RPMI7951 (cell line): ENCODE results near the gene MYADML2. TPM values are rescaled to one million over a fixed set of nuclear protein-coding genes. Genes with fewer than 3 reads are reported as not detected.
A peak's percentile ranks its signal among the peaks of the same experiment; 100 is the strongest.

Experiments
- DNase-seq: peaks from one replicate; pipeline ENCODE4 v3.0.0-alpha.2; 2012; ENCODE audit warnings: low read depth
- total RNA-seq: library from RNA; depleted of rRNA; stranded (reverse); fragments of >200 nt; shearing (Covaris generic); gene quantifications from 2 replicates; pipeline ENCODE4 v1.2.3, GENCODE V29; 2014

The MYADML2 gene
- total RNA-seq, 1 experiment from 2014 or later, result not detected

DNA sequence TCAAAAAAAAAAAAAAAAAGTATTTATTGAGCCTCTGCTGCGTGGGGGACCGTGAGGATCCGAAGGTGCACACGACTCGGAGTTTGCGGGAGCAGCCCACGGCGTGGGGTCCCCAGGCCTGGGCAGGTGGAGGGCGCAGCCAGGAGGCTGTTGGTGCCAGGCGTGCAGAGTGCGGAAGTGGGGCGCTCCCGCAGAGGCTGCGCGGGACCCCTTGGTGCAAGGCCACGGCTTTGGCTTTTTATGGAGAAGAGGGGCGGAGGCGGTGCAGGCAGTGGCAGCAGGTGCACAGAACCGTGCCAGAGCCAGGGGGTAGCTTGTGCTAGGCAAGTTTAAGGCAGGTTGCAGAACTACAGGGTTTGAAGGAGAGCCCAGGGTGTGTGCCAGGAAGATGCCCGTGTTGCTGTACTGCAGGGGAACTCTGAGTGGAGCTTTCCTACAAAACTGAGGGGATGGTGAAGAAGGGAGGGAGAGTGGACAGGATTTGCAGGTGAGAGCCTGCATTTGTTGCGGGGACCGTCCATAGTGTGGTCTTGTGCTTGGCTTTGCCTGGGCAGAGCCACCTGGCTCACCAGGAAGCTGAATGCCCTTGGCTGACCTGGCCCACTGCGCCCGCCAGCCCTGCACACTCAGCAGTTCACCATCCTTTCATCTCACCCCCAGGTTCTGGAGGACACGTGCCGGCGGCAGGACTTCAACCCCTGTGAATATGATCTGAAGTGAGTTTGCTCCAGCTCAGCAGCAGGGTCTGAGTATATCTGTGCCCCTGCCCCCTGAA, 31.7 kb upstream of the MYADML2 start:
- no peak for DNase-seq

DNA sequence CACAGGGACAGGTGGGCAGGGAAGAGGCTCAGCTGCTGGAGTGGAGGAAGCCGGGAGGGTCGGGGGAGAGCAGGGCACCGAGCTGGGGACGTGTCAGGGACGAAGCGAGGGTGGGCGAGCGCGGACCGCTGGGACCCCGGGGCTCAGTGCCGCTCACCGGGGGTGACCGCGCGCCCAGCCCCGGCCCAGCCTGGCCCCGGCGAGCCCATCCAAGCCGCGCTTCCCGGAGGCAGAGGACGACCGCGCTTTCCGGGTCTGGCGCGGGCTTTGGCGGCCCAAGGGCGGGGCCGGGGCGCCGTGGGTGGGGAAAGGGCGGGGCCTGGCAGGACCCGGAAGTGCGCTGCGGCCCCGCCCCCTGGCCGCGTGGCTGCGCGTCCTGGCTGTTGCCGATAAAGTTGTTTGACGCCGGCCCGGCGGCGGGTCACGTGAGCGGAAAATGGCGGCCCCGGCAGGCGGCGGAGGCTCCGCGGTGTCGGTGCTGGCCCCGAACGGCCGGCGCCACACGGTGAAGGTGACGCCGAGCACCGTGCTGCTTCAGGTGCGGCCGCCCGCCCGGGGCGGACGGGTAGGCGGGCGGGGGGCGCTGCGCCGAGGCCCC, 30.3 kb upstream of the MYADML2 start, which contains the start of gene ASPSCR1:
ASPSCR1 (plus strand) TSS at position 419 of the 598 bp plus-strand sequence; CDS start at position 437, 18 bp downstream.
- peak; percentile 85 for DNase-seq

DNA sequence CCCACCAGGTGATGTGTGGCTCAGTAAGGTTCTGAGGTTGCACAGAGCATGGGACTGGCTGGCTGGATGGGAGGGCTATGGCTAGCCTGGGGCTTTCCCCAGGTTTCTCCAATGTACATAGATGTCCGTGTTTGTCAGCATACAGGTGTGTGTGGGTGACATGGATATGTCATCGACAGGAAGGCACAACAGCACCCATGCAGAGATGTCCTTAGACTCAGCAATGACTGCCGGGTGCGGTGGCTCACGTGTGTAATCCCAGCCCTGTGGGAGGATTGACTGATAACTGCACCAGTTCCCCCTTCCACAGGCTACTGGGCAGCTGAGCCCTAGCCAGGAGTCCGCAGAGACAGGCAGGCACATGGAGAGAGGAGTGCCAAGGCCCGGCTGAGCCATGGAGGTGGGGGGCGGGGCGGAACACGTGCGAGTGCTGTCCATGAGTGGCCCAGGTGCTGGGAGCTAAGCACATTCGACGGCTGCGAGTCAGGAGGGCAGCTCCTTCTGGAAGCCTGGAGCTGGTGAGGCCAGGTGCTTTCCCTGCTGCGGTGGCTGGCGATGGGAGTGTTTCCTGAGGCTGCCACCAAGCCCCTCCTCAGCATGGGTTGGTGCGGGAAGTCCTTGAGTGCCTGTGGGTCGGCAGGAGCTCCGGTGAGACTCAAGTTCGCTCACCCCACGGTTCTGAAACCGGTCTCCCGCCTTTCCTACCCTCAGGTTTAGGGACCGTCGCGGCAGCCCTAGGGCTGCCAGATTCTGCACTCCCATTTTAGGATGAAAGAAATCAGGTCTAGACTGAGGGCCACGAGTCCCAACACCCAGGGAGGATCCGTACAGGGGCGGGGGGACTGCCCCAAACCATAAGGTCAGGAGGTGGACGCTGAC, 29.5 kb upstream of the MYADML2 start:
- DNase-seq, result no peak

GRCh38 chr17:81973432-81973831, 26.4 kb upstream of the MYADML2 start:
- no peak for DNase-seq

DNA sequence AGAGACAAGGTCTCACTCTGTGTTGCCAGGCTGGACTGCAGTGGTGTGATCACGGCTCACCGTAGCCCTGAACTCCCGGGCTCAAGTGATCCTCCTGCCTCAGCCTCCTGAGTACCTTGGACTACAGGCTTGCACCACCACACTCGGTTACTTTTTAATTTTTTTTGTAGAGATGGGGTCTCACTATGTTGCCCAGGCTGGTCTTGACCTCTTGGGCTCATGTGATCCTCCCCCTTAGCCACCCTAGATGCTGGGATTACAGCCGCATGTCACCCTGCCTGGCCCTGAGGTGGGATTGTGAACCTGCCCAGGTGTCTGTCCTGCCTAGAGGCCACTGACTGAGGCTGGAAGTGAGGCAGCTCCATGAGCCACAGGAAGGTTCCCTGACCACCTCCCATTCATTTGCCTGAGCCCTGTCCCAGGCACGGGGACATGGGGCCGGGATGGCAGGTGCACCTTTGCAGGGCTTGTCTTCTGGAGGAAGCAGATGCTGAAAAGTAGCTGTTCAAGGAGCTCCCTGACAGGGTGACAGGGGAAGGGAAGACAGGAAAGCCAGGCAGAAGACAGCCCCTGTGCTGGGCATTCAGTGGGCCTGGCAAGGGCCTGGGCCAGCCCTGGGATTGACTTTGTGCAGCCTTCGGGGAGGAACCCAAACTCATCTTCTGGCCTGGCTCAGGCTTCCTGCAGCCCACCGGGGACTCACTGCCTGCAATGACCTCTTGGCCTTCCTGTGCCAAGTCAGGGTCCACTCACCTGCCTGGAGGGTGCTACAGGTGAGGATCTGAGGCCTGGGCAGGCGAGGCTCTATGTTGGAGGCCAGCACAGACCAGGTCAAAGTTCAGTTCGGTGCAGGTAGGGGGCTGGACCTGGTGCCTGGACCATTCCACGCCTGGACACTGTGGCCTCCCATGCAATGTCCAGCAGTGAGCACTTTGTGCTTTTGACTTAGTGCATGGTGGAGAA, 22.1 kb upstream of the MYADML2 start:
- no peak for DNase-seq

- DNase-seq, result no peak
These were observed 21.3 kb upstream of the MYADML2 start for GRCh38 chr17:81968396-81968745.

- peak; percentile 86 for DNase-seq
These were observed 20.7 kb upstream of the MYADML2 start for GRCh38 chr17:81967533-81968395.

- no peak for DNase-seq
These were observed 20.2 kb upstream of the MYADML2 start for GRCh38 chr17:81967244-81967532.

DNA sequence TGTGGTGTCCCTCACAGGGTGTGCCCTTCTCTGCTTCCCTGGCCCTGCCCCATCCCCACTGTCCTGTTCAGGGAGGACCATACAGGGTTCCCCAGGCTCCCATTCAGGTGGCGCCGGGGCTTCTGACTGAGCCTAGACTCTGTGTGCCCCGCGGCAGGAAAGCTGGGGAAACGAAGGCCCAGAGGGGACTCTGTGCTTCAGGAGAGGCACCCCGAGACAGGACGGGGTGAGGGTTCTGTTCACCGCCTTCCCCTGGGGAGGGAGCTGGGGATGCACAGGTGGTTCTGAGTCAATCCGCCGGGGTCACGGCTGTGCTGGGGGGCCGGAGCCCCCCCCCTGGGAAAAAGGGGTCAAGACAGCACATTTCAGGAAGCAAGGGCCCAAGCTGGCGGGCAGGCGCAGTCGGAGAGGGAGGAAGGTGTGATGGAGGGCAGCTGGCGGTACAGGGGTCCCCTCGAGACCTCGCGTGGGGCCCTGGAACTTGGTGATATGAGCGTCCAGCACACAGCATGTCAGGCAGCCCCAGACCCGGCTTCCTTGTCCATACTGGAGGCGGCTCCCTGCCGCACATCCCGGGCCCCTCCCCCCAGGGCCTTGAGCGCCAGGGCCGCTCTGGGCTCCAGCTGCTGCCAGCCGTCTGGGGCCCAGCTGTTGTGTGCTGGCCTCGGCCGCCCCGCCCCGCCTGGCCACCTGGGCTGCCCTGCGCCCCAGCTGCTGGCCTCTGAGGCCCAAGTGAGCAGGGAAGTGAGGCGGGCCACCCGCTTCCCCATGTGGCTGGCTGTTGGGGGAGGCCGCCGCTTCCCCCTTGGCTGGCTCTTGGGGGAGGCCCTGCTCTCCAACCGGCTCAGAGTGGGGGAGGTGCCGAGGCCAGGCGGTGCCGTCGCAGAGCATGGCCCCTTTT, 19.6 kb upstream of the MYADML2 start:
- peak; percentile 49 for DNase-seq

- no peak for DNase-seq
These were observed 17.2 kb upstream of the MYADML2 start for GRCh38 chr17:81964081-81964849.

- no peak for DNase-seq
These were observed 15.7 kb upstream of the MYADML2 start for GRCh38 chr17:81962499-81963441.

- no peak for DNase-seq
These were observed 14.8 kb upstream of the MYADML2 start for GRCh38 chr17:81961521-81962498.

DNA sequence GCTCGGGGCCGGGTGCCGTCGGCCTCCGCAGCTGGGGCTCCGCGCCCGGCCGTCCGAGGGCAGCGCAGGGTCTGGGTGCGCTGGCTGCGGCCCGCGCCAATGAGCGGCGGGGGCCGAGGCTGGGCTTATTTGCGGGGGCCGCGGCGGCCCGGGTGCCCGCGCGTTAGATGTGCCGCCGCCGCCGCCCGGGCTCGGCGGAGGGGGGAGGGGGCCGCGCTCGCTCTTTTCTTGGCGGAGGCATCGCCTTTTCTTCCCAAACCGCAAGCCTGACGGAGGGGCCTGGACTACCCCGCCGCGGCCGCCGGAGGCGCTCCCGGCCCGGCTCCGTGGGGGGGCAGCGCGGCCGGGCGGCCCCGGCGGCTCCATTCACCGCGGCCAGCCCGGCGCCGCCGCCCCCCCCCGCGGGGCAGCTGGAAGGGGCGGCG, 14.1 kb upstream of the MYADML2 start, which contains the start of gene NOTUM:
NOTUM (minus strand) TSS at position 101 of the 425 bp plus-strand sequence. CDS start 278 bp downstream, outside the sequence.
- peak; percentile 18 for DNase-seq

DNA sequence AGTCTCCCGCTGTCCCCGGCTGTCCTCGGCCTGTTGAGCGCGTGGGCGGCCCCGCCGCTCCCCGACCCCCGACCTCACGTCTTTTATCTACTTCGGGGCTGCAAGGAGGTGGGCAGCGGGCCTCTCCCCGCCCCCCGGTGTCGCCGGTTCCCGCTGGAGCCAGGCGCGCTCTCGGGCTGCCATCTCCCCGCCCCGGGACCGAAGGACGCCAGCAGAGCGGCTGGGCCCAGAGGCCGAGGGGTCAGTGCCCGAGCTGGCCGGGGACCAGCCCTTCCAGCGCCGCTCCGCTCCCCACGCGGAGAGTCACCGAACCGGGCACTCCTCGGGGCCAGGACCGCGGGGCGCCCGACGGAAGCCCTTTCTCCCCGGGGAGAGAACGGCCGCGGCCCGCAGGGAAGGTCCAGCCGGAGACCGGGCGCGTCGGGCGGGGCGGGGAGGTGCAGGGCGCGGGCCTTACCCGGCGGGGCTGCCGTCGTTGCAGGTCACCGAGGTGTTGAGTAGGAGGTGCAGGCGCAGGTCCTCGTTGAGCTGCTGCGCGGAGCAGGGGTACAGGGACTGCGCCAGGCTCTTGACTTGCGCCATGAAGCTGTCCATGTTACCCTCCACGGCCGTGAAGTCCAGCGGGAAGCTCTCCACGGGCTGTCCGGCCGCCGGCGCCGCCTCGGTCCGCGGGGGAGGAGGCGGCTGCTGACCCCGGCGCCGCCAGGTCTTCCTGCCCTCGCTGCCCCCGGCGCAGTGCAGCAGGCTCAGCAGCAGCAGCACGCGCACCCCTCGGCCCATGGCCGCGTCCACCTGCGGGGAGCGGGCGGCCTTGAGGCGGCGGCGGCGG, 13.3 kb upstream of the MYADML2 start:
- DNase-seq, result no peak
